ENCODE measurements around the gene ZNRF3.
"Not testable (repeated sequence)": the region's sequence is repeated elsewhere in the genome, so short reads cannot be mapped to it uniquely, and the experiment has no call there.

ZNRF3 gene

GRCh38 chr22:28882878-28883656 is at the start of gene ZNRF3:
Gene ZNRF3, plus strand, starts transcription at chr22:28883572. Its CDS starts 195 bp downstream, at chr22:28883767.
- DNase-seq: peak; percentile 55 to 83

GRCh38 chr22:28835630-28836189 is 47.7 kb upstream of the ZNRF3 start:
- no peak for DNase-seq

- DNase-seq: no peak
Observed at GRCh38 chr22:28837640-28838039, 45.7 kb upstream of the ZNRF3 start.

- no peak for DNase-seq
Observed at GRCh38 chr22:28838971-28839370, 44.4 kb upstream of the ZNRF3 start.

GRCh38 chr22:28841111-28841510 is 42.3 kb upstream of the ZNRF3 start:
- DNase-seq: no peak

- no peak for DNase-seq
Observed at GRCh38 chr22:28843633-28844032, 39.7 kb upstream of the ZNRF3 start.

GRCh38 chr22:28844277-28844676 is 39.1 kb upstream of the ZNRF3 start:
- not testable (repeated sequence) for DNase-seq

- no peak for DNase-seq
Observed at GRCh38 chr22:28846994-28847393, 36.4 kb upstream of the ZNRF3 start.

- peak; percentile 53 to 68 for DNase-seq
Observed at GRCh38 chr22:28855355-28856094, 27.8 kb upstream of the ZNRF3 start.

GRCh38 chr22:28856095-28856455 is 27.3 kb upstream of the ZNRF3 start:
- DNase-seq: no peak

GRCh38 chr22:28857288-28857687 is 26.1 kb upstream of the ZNRF3 start:
- no peak for DNase-seq

GRCh38 chr22:28864878-28865596 is 18.3 kb upstream of the ZNRF3 start:
- no peak for DNase-seq

- no peak for DNase-seq
Observed at GRCh38 chr22:28867191-28867590, 16.2 kb upstream of the ZNRF3 start.

GRCh38 chr22:28868389-28868788 is 15.0 kb upstream of the ZNRF3 start:
- DNase-seq: not testable (repeated sequence)

- no peak for DNase-seq
Observed at GRCh38 chr22:28869736-28870135, 13.6 kb upstream of the ZNRF3 start.

- no peak for DNase-seq
Observed at GRCh38 chr22:28873183-28873963, 10.0 kb upstream of the ZNRF3 start.

- no peak for DNase-seq
Observed at GRCh38 chr22:28874061-28874460, 9.3 kb upstream of the ZNRF3 start.

GRCh38 chr22:28874811-28875320 is 8.5 kb upstream of the ZNRF3 start:
- no peak for DNase-seq

GRCh38 chr22:28882545-28882877 is 861 bp upstream of the ZNRF3 start:
- no peak for DNase-seq

- DNase-seq: no peak
Observed at GRCh38 chr22:28883657-28883916, 215 bp downstream of the ZNRF3 start.

GRCh38 chr22:28883917-28884746 is 760 bp downstream of the ZNRF3 start:
- peak in 1 of 2 experiments; percentile 25 for DNase-seq
